Transverse colon (tissue), 3 donors: Measurements from ENCODE around the gene GID8.

ENCODE experiments used
- POLR2A ChIP-seq: fragments of 450-650 bp; IDR thresholded peaks from one replicate; pipeline ENCODE4 v1.6.1; 2016; ENCODE audit warnings: antibody characterized with exemption, mild to moderate bottlenecking, moderate library complexity
- TF ChIP-seq, protein P1 (sequence below), 5 experiments: fragments of 200-600 bp in 3 of 5; fragments of 450-650 bp in 2 of 5; sonication (generic) in 3 of 5; IDR thresholded peaks; 1 replicate in 2 of 5; 2 replicates in 3 of 5; pipeline ENCODE4 v1.5.1; 2016 to 2017; ENCODE audit warnings: antibody characterized with exemption in 5 of 5, inconsistent platforms in 3 of 5, mild to moderate bottlenecking in 2 of 5, moderate library complexity in 1 of 5

DNA sequence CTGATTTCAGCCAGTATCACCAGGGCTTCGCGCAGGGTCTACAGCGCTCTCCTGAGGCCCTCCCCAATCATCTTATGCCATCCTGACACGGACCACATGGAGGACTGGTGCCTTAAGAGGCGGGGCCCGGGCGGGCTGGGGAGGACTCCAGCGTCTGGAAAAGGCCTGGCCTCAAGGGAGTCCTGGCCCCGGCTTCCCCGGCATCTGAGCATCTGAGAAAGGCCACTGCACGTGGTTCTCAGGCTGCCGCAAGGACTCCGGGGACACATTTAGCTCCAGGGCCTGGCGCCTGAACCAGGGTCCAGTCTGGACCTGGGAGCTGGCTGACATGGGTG lies 47.5 kb downstream of the GID8 start:
- TF ChIP-seq POLR2A, result no peak
- TF ChIP-seq, protein P1, sequence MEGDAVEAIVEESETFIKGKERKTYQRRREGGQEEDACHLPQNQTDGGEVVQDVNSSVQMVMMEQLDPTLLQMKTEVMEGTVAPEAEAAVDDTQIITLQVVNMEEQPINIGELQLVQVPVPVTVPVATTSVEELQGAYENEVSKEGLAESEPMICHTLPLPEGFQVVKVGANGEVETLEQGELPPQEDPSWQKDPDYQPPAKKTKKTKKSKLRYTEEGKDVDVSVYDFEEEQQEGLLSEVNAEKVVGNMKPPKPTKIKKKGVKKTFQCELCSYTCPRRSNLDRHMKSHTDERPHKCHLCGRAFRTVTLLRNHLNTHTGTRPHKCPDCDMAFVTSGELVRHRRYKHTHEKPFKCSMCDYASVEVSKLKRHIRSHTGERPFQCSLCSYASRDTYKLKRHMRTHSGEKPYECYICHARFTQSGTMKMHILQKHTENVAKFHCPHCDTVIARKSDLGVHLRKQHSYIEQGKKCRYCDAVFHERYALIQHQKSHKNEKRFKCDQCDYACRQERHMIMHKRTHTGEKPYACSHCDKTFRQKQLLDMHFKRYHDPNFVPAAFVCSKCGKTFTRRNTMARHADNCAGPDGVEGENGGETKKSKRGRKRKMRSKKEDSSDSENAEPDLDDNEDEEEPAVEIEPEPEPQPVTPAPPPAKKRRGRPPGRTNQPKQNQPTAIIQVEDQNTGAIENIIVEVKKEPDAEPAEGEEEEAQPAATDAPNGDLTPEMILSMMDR (IDR thresholded peaks at IDR 0.05), result no peak
